ENCODE measurements around the gene EPGN.

The EPGN gene

GRCh38 chr4:74283614-74284013 lies 24.7 kb upstream of the EPGN start:
- Histone ChIP-seq H3K9me3 (ENCODE audit: insufficient read depth, low read length, severe bottlenecking) (no peaks in the 10 kb centered on the region), H4K20me1 (ENCODE audit: insufficient read depth, low read length) (no peaks in the 10 kb centered on the region), H3K79me2 (ENCODE audit: insufficient read depth, low read length) (no peaks in the 10 kb centered on the region), H3K27me3 (ENCODE audit: insufficient read depth, low read length, poor library complexity) (no peaks in the 10 kb centered on the region), H3K9ac (ENCODE audit: low read depth, low read length) (no peak overlapping the region), H3K4me2 (ENCODE audit: insufficient read depth, low read length) (no peak overlapping the region), H3K4me3 (ENCODE audit: low read depth in 1 of 2, low read length in 2 of 2) (no peak overlapping the region), H3K36me3 (ENCODE audit: insufficient read depth, low read length) (no peaks in the 10 kb centered on the region), H3K27ac (ENCODE audit: low read length) (no peak overlapping the region), H2AFZ (ENCODE audit: low read depth, low read length) (no peak overlapping the region), H3K4me1 (ENCODE audit: insufficient read depth, low read length) (no peaks in the 10 kb centered on the region)
- DNase-seq (no peak), ATAC-seq (ENCODE audit: insufficient read depth, low read depth) (no peak)
- TF ChIP-seq CTCF (IDR thresholded peaks at IDR 0.05; ENCODE audit: borderline replicate concordance, extremely low read depth, low read length, poor library complexity, severe bottlenecking) (no peak), EZH2 (IDR thresholded peaks at IDR 0.05; ENCODE audit: borderline replicate concordance, low read depth, low read length, severe bottlenecking) (no peak)

DNA sequence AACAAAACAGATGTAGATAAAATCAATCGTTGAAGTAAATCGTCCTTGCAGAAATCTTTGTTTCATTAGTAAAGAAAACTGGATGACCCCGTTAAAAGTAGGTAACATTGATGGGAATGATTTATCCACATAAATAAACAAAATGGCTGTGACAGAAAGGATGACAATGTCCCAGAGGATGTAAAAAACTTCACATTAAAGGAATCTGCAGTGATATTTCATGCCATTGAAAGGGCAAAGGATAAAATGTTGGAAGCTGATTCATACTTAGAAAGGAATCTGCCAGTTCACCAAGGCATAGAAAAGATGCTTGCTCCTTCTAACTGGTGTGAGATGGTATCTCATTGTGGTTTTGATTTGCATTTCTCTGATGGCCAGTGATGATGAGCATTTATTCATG lies 24.2 kb upstream of the EPGN start:
- Histone ChIP-seq H3K79me2 (ENCODE audit: insufficient read depth, low read length) (no peaks in the 10 kb centered on the region), H3K9me3 (ENCODE audit: insufficient read depth, low read length, severe bottlenecking) (no peaks in the 10 kb centered on the region), H3K4me3 (ENCODE audit: low read depth in 1 of 2, low read length in 2 of 2) (no peak overlapping the region), H3K27me3 (ENCODE audit: insufficient read depth, low read length, poor library complexity) (no peaks in the 10 kb centered on the region), H3K4me2 (ENCODE audit: insufficient read depth, low read length) (no peak overlapping the region), H3K27ac (ENCODE audit: low read length) (no peak overlapping the region), H4K20me1 (ENCODE audit: insufficient read depth, low read length) (no peaks in the 10 kb centered on the region), H3K9ac (ENCODE audit: low read depth, low read length) (no peak overlapping the region), H3K4me1 (ENCODE audit: insufficient read depth, low read length) (no peaks in the 10 kb centered on the region), H3K36me3 (ENCODE audit: insufficient read depth, low read length) (no peaks in the 10 kb centered on the region), H2AFZ (ENCODE audit: low read depth, low read length) (no peak overlapping the region)
- ATAC-seq (ENCODE audit: insufficient read depth, low read depth), result no peak
- no peak for DNase-seq
- TF ChIP-seq EZH2 (IDR thresholded peaks at IDR 0.05; ENCODE audit: borderline replicate concordance, low read depth, low read length, severe bottlenecking), result no peak
- no peak for TF ChIP-seq CTCF (IDR thresholded peaks at IDR 0.05; ENCODE audit: borderline replicate concordance, extremely low read depth, low read length, poor library complexity, severe bottlenecking)

DNA sequence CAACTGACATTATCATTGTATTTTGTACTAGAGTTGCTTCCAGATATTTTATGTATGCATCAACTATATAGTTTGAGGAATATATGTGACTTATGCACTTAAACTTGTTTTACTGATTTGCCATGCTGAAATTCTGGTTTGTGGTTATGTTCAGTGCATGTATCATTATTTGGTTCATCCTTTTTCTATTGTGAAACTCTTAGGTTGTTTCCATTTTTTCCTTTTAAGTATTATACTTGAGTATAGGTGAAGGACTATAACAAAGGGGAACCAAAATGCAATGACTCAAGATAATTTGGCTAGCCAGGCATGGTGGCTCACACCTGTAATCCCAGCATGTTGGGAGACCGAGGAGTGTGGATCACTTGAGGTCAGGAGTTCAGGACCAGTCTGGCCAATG lies 21.1 kb upstream of the EPGN start:
- Histone ChIP-seq H3K36me3 (ENCODE audit: insufficient read depth, low read length) (no peaks in the 10 kb centered on the region), H3K79me2 (ENCODE audit: insufficient read depth, low read length) (no peaks in the 10 kb centered on the region), H3K4me2 (ENCODE audit: insufficient read depth, low read length) (no peak overlapping the region), H3K27ac (ENCODE audit: low read length) (no peak overlapping the region), H3K9me3 (ENCODE audit: insufficient read depth, low read length, severe bottlenecking) (no peaks in the 10 kb centered on the region), H3K27me3 (ENCODE audit: insufficient read depth, low read length, poor library complexity) (no peaks in the 10 kb centered on the region), H2AFZ (ENCODE audit: low read depth, low read length) (no peak overlapping the region), H3K4me3 (ENCODE audit: low read depth in 1 of 2, low read length in 2 of 2) (no peak overlapping the region), H3K9ac (ENCODE audit: low read depth, low read length) (no peak overlapping the region), H4K20me1 (ENCODE audit: insufficient read depth, low read length) (no peaks in the 10 kb centered on the region), H3K4me1 (ENCODE audit: insufficient read depth, low read length) (no peaks in the 10 kb centered on the region)
- TF ChIP-seq EZH2 (IDR thresholded peaks at IDR 0.05; ENCODE audit: borderline replicate concordance, low read depth, low read length, severe bottlenecking), result no peak
- TF ChIP-seq CTCF (IDR thresholded peaks at IDR 0.05; ENCODE audit: borderline replicate concordance, extremely low read depth, low read length, poor library complexity, severe bottlenecking), result no peak
- DNase-seq (no peak), ATAC-seq (ENCODE audit: insufficient read depth, low read depth) (no peak)

DNA sequence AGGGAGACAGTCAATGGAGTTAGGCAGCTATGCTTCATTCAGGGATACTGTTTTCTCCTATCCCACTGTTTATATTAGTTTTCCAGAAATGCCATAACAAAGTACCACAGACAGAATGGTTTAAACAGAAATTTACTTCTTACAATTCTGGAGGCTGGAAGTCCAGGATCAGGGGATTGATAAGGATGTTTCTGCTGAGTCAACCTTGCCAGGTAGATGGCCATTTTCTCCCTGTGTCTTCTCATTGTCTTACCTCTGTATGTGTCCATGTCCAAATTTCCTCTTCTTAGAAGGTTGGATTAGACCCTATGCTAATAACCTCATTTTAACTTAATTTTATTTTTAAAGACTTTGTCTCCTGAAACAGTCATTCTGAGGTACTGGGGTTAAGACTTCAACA lies 20.5 kb upstream of the EPGN start:
- Histone ChIP-seq H3K4me3 (ENCODE audit: low read depth in 1 of 2, low read length in 2 of 2) (no peak overlapping the region), H3K9me3 (ENCODE audit: insufficient read depth, low read length, severe bottlenecking) (no peaks in the 10 kb centered on the region), H3K9ac (ENCODE audit: low read depth, low read length) (no peak overlapping the region), H3K79me2 (ENCODE audit: insufficient read depth, low read length) (no peaks in the 10 kb centered on the region), H3K4me1 (ENCODE audit: insufficient read depth, low read length) (no peaks in the 10 kb centered on the region), H3K4me2 (ENCODE audit: insufficient read depth, low read length) (no peak overlapping the region), H3K36me3 (ENCODE audit: insufficient read depth, low read length) (no peaks in the 10 kb centered on the region), H3K27me3 (ENCODE audit: insufficient read depth, low read length, poor library complexity) (no peaks in the 10 kb centered on the region), H4K20me1 (ENCODE audit: insufficient read depth, low read length) (no peaks in the 10 kb centered on the region), H2AFZ (ENCODE audit: low read depth, low read length) (no peak overlapping the region), H3K27ac (ENCODE audit: low read length) (no peak overlapping the region)
- ATAC-seq (ENCODE audit: insufficient read depth, low read depth) (no peak), DNase-seq (no peak)
- TF ChIP-seq CTCF (IDR thresholded peaks at IDR 0.05; ENCODE audit: borderline replicate concordance, extremely low read depth, low read length, poor library complexity, severe bottlenecking), result no peak
- no peak for TF ChIP-seq EZH2 (IDR thresholded peaks at IDR 0.05; ENCODE audit: borderline replicate concordance, low read depth, low read length, severe bottlenecking)

Data from DND-41 (cell line).